Keratinocyte (primary cell): ENCODE measurements around the gene ABI3BP. TPM values are rescaled to one million over a fixed set of nuclear protein-coding genes. Genes with fewer than 3 reads are reported as not detected.
A peak's percentile ranks its signal among the peaks of the same experiment; 100 is the strongest.

Experiments
- DNase-seq: peaks from one replicate; pipeline ENCODE4 v3.0.0-alpha.2; 2011; ENCODE audit warnings: low read depth, missing footprints, low spot score
- FAIRE-seq: peaks from 2 replicates; lab custom pipeline; 2011; peaks lifted over from hg19 to GRCh38; lab: Jason Lieb, UNC
- H2AFZ ChIP-seq: 2 replicates; pipeline ENCODE4 v1.6.0; 2012; ENCODE audit warnings: low read length, control low read depth, inconsistent platforms; ENCODE audit not compliant: control insufficient read depth
- H3K27ac ChIP-seq: 2 replicates; pipeline ENCODE4 v1.5.1; 2011; ENCODE audit warnings: low read length; ENCODE audit not compliant: control insufficient read depth, insufficient read depth
- H3K27me3 ChIP-seq: 3 replicates; pipeline ENCODE4 v1.6.0; 2011; ENCODE audit warnings: low read length; ENCODE audit not compliant: control insufficient read depth, insufficient read depth; ENCODE audit errors: extremely low read depth
- H3K36me3 ChIP-seq, 2 experiments: 2 replicates in 1 of 2; 3 replicates in 1 of 2; pipeline ENCODE4 v1.5.1; 2011; ENCODE audit warnings: low read length in 2 of 2, mild to moderate bottlenecking in 1 of 2; ENCODE audit not compliant: control insufficient read depth in 2 of 2, insufficient read depth in 2 of 2; ENCODE audit errors: extremely low read depth in 1 of 2
- H3K4me1 ChIP-seq: 3 replicates; pipeline ENCODE4 v1.5.1; 2011; ENCODE audit warnings: low read length; ENCODE audit not compliant: control insufficient read depth, insufficient read depth; ENCODE audit errors: extremely low read depth
- H3K4me2 ChIP-seq: 3 replicates; pipeline ENCODE4 v1.6.0; 2011; ENCODE audit warnings: low read depth, low read length; ENCODE audit not compliant: control insufficient read depth, insufficient read depth; ENCODE audit errors: extremely low read depth
- H3K4me3 ChIP-seq, 3 experiments: fragments of 200-600 bp in 1 of 3; sonication (generic) in 1 of 3; 2 replicates in 2 of 3; 3 replicates in 1 of 3; pipeline ENCODE4 v1.5.1; 2011 to 2016; ENCODE audit warnings: low read length in 3 of 3, mild to moderate bottlenecking in 3 of 3, control low read depth in 2 of 3, inconsistent platforms in 1 of 3, low read depth in 1 of 3, mixed read lengths in 1 of 3, mixed run types in 1 of 3, moderate library complexity in 1 of 3; ENCODE audit not compliant: control insufficient read depth in 2 of 3, insufficient read depth in 2 of 3; ENCODE audit errors: extremely low read depth in 1 of 3
- H3K79me2 ChIP-seq: 2 replicates; pipeline ENCODE4 v1.6.0; 2012; ENCODE audit warnings: low read length; ENCODE audit not compliant: control insufficient read depth, insufficient read depth
- H3K9ac ChIP-seq: 3 replicates; pipeline ENCODE4 v1.6.0; 2011; ENCODE audit warnings: low read length; ENCODE audit not compliant: control insufficient read depth, insufficient read depth; ENCODE audit errors: extremely low read depth
- H3K9me1 ChIP-seq: 3 replicates; pipeline ENCODE4 v1.6.0; 2011; ENCODE audit warnings: low read length; ENCODE audit not compliant: control insufficient read depth, insufficient read depth; ENCODE audit errors: extremely low read depth
- H3K9me3 ChIP-seq: 2 replicates; pipeline ENCODE4 v1.5.1; 2012; ENCODE audit warnings: low read depth, low read length; ENCODE audit not compliant: control insufficient read depth
- H4K20me1 ChIP-seq: 3 replicates; pipeline ENCODE4 v1.6.0; 2011; ENCODE audit warnings: low read length; ENCODE audit not compliant: control insufficient read depth, insufficient read depth; ENCODE audit errors: extremely low read depth
- EZH2 ChIP-seq: IDR thresholded peaks from one replicate; pipeline ENCODE4 v1.6.1; 2012; ENCODE audit warnings: inconsistent platforms, mild to moderate bottlenecking, low read length, moderate library complexity
- dilution Hi-C: fragments of 300-500 bp; cut with MboI; formaldehyde crosslinking; loops from one replicate; pipeline ENCODE4 v1.7.0; 2020; ENCODE audit warnings: low sequenced_read_pairs; ENCODE audit not compliant: extremely low pct_ligation_motif_present
- polyA plus RNA-seq, 5 experiments: library from polyadenylated mRNA; depleted of rRNA in 3 of 5; stranded (reverse) in 3 of 5; stranded (forward) in 1 of 5; unstranded in 1 of 5; fragments of >200 nt; gene quantifications; 1 replicate in 1 of 5; 2 replicates in 3 of 5; 3 replicates in 1 of 5; pipeline versions ENCODE4 v1.2.1 to v1.2.3, GENCODE V29; 2011 to 2012; ENCODE audit warnings: missing spikeins in 2 of 5, low read depth in 1 of 5, low replicate concordance in 1 of 5
- TF ChIP-seq, protein P1 (sequence below), 3 experiments: IDR thresholded peaks in 1 of 3; conservative IDR thresholded peaks in 1 of 3; optimal IDR thresholded peaks in 1 of 3; 2 replicates in 2 of 3; 3 replicates in 1 of 3; pipeline versions ENCODE3 to v1.5.1; 2011; ENCODE audit warnings: low read length in 3 of 3, mild to moderate bottlenecking in 3 of 3, moderate library complexity in 2 of 3, control low read depth in 1 of 3, inconsistent platforms in 1 of 3; ENCODE audit not compliant: insufficient read depth in 2 of 3; ENCODE audit errors: extremely low read depth in 1 of 3

ABI3BP gene
- polyA plus RNA-seq, 1 donor (not counting 4 experiments of a cell fraction or from before 2014, with no cell fraction given): 0.59 TPM

DNA sequence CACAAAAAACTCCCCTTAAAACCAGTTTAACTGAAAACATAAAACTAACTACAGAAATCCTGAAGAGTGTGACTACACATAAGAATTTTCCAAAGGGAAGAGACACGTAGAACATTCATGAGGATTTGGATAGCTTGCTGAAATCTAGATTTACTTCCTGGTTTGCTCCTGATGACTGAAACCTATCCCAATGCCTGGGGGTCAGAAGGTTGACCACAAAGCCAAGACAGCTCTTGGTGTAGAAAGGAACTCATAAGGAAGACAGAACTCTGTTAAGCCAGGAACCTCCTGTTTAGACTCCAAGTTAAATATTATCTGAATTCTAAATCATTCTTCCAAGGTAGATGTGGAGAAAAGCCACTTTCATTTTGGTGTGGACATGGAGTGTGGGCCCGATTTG is 191.1 kb downstream of the ABI3BP start:
- Histone ChIP-seq H3K79me2 (no peaks in the 10 kb centered on the region), H3K36me3 (no peaks in the 10 kb centered on the region), H3K27ac (no peak overlapping the region), H3K27me3 (no peaks in the 10 kb centered on the region), H3K4me3 (no peak overlapping the region), H4K20me1 (no peaks in the 10 kb centered on the region), H3K4me2 (no peak overlapping the region), H3K9ac (no peak overlapping the region), H3K9me1 (no peaks in the 10 kb centered on the region), H2AFZ (peak overlapping the region; percentile 40), H3K4me1 (peaks cover 10% of the 10 kb centered on the region), H3K9me3 (peaks cover 5% of the 10 kb centered on the region)
- DNase-seq (no peak), FAIRE-seq (peak; percentile 65)
- dilution Hi-C loops: no loop called here
- TF ChIP-seq, protein P1, sequence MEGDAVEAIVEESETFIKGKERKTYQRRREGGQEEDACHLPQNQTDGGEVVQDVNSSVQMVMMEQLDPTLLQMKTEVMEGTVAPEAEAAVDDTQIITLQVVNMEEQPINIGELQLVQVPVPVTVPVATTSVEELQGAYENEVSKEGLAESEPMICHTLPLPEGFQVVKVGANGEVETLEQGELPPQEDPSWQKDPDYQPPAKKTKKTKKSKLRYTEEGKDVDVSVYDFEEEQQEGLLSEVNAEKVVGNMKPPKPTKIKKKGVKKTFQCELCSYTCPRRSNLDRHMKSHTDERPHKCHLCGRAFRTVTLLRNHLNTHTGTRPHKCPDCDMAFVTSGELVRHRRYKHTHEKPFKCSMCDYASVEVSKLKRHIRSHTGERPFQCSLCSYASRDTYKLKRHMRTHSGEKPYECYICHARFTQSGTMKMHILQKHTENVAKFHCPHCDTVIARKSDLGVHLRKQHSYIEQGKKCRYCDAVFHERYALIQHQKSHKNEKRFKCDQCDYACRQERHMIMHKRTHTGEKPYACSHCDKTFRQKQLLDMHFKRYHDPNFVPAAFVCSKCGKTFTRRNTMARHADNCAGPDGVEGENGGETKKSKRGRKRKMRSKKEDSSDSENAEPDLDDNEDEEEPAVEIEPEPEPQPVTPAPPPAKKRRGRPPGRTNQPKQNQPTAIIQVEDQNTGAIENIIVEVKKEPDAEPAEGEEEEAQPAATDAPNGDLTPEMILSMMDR (optimal IDR thresholded peaks at IDR 0.05 in 1 of 3, IDR thresholded peaks at IDR 0.05 in 1 of 3, conservative IDR thresholded peaks at IDR 0.05 in 1 of 3; ENCODE audit: extremely low read depth in 1 of 3, insufficient read depth in 2 of 3, low read length in 3 of 3): no peak
- TF ChIP-seq EZH2: no peak

DNA sequence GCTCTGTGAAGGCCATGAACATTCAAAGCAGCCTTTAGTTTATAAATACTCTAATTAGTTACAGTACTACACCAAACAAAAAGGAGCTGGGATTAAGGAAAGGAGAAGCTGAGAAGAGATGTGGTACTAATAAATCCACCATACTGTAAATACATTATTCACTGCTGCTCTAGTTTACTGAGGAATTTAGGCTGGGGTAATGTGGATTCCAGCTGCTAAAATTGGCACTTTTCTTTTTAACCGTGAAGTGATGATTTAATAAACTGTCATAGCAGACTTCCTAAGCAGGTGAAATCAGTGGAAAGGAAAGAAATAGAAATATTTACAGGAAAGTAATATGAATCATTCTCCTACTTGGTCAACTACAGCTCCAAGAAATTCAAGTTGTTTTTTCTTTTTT is 195.2 kb downstream of the ABI3BP start:
- TF ChIP-seq, protein P1 (optimal IDR thresholded peaks at IDR 0.05 in 1 of 3, IDR thresholded peaks at IDR 0.05 in 1 of 3, conservative IDR thresholded peaks at IDR 0.05 in 1 of 3; ENCODE audit: extremely low read depth in 1 of 3, insufficient read depth in 2 of 3, low read length in 3 of 3): no peak
- TF ChIP-seq EZH2: no peak
- peaks cover 10% of the 10 kb centered on the region for H3K4me1 ChIP-seq
- H3K27me3 ChIP-seq: no peaks in the 10 kb centered on the region
- DNase-seq (no peak), FAIRE-seq (peak; percentile 17)
- H3K9me1 ChIP-seq: no peaks in the 10 kb centered on the region
- dilution Hi-C loops: loop anchor here (25.0 kb wide), 1 partner anchor 89 kb away; no protein-coding TSS in a partner anchor
- H3K9ac ChIP-seq: no peak overlapping the region
- no peaks in the 10 kb centered on the region for H4K20me1 ChIP-seq
- H3K79me2 ChIP-seq: no peaks in the 10 kb centered on the region
- no peak overlapping the region for H3K27ac ChIP-seq
- no peaks in the 10 kb centered on the region for H3K36me3 ChIP-seq
- H3K9me3 ChIP-seq: no peaks in the 10 kb centered on the region
- peak overlapping the region; percentile 8 for H2AFZ ChIP-seq
- no peak overlapping the region for H3K4me2 ChIP-seq
- H3K4me3 ChIP-seq: no peak overlapping the region
